GM18873 (cell line): Measurements from ENCODE around the gene CUL3.

Experiments used
- ATAC-seq: cut with Tn5 transposase; IDR thresholded peaks from one replicate; pipeline ENCODE4 v1.9.1; 2021; ENCODE audit warnings: mild to moderate bottlenecking, moderate library complexity, moderate number of reproducible peaks; ENCODE audit not compliant: unreplicated experiment, low FRiP score

Gene CUL3

DNA sequence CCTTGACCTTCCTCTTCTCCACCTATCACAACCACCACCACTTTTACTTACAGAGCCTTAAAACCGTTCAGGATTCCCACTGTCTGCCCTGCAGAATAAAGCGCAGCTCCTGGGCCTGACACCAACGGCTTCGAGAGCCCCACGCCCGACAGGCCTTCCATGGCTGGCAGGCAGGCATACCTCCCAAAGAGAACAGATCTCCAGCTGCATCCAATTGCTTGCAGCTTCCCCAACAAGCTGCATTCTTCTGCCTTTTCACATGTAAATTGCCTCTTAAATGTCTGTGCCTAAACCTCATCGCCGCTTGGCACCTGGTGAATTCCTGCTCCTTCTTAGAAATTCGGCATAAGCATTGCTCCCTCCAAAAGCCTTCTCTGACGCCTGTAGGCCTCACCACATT lies 151.7 kb downstream of the CUL3 start:
- ATAC-seq = no peak

DNA sequence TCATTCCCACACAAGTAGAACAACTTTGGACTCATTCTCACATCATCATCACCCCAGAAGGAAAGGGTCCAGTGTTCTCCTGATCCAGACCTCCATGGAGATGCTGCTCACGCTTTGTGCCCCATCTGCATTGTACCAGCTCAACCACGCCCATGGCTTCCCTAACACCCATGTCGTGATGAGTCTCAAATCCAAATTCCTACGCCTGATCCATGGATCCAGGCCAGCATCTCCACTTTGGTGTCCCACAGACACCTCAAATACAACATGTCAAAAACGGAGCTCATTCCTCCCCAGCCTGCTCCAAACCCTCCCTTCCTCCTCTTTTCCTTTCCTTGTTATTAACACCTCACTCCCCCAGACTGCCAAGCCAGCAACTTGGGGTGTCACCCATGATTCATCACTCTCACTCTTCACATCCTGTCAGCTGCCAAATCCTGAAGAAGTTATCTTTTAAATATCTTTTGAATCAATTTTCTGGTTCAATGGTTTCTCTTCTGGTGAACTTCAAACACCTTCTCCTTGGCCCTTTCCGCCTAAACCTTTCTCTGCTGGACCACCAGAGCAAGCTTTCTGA lies 153.1 kb downstream of the CUL3 start:
- no peak for ATAC-seq

DNA sequence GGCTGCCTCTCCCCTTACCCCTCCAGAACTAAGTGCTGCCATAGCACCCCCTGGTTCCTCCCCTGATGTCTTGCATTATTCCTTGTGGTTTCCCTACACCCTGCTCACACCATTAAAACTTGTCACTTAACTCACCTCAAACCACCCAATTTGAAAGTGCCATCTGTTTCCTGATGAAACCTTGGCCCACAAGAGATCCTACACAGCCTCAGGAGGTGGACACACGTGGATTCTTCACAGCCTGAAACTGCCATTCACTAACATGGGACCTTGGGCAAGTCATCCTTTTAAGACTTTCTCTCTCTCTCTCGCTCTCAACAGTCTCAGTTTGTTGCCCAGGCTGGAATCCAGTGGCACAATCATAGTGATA lies 155.7 kb downstream of the CUL3 start:
- no peak for ATAC-seq

DNA sequence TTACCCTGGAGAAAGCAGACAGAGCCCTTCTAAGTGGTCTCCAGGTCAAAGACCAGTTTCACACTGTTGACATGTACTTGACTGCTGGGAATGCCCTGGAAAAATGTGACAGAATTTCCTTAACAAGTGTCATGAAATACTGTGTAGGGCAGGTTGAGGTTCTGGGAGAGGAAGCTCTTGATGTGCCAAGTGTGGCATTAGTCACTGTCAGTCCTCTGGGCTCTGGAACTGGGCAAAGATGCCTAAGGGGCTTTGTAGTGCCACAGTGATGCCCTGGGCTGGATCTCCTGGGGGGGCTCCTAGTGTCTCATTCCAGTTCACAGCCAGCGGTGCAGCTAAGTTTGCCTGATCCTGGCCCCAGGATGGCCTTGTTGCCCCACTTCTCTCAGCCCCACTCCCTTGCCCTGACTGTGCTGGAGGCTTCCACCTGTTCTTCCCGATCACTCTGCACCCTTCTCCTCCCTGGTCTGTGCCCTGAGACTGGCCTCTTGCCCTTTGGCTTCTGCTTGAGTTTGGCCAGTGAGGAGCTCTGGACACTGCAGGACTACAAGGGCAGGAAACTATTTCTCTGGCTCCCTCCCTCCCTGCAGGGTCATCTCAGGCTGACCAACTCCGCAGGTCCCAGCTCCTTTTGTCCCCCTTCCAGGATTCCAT lies 156.2 kb downstream of the CUL3 start:
- no peak for ATAC-seq

DNA sequence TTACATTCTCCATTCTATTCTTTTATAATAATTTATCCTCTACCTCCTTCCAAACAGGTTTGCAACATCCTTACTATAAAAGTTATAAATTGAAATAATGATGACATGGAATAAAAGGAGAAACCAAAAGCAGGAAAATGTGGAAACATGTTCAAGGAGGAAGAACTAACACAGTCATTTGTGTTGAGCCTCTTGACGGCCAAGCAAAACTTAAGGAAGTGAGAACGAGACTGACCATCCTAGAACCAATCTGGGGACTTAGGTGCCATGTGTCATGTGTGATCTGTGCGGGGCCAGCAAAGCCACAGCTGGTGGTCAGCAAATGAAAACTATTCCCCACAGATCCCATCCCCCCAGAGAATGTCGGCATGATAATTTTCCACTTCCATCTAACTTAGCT lies 157.7 kb downstream of the CUL3 start:
- ATAC-seq = no peak

DNA sequence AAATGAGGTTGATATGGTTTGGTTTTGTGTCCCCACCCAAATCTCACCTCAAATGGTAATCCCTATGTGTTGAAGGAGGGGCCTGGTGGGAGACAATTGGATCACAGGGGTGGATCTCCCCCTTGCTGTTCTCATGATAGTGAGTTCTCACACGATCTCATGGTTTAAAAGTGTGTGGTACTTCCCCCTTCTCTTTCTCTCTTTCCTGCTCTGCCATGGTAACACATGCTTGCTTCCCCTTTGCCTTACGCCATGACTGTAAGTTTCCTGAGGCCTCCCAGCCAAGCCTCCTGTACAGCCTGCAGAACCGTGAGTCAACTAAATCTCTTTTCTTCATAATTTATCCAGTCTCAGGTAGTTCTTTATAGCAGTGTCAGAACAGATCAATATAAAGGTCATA lies 158.5 kb downstream of the CUL3 start:
- no peak for ATAC-seq

DNA sequence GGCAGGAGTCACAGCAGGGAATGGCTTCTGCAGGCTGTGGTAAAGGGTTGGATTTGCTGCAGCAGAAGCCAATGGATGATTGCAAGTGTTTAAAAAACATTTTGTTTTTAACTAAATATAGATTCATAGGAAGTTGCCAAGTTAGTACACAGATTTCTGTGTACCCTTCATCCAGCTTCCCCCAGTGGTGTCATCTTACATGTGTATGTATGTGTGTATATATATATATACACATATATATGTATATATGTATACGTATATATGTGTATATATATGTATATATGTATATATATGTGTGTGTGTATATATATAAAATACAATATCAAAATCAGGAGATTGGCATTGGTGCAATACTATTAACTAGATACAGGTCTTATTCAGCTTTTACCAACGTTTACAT lies 164.1 kb downstream of the CUL3 start:
- no peak for ATAC-seq
